NCI-H446 (cell line): ENCODE data around the gene SNX8.

Source experiments
- DNase-seq, 2 experiments: peaks; one replicate each; lab custom pipeline; 2025; lab: John Stamatoyannopoulos, UW

The SNX8 gene

GRCh38 chr7:2220030-2220429 is 94.2 kb downstream of the SNX8 start:
- no peak for DNase-seq

DNA sequence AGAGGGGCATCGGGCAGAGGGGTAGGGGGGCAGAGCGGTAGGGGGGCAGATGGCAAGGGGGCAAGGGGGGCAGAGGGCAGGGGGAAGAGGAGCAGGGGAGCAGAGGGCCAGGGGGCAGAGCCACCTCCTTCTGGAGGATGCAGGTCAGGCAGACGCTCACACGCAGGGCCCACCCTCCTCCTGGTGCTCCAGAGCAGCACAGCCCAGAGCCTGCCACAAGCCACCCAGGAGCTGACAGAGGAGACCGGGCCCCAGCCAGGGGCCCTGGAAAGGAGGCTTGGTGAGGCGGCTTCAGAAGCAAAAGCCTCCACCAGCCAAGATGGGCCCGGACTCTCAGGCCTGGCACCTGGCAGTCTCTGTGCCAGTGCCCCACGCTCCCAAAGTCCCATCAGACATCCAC is 94.6 kb downstream of the SNX8 start:
- no peak for DNase-seq

- DNase-seq: no peak
Measured at GRCh38 chr7:2219136-2219535, 95.1 kb downstream of the SNX8 start.

- no peak for DNase-seq
Measured at GRCh38 chr7:2218444-2218785, 95.8 kb downstream of the SNX8 start.

- no peak for DNase-seq
Measured at GRCh38 chr7:2217716-2218443, 96.4 kb downstream of the SNX8 start.

DNA sequence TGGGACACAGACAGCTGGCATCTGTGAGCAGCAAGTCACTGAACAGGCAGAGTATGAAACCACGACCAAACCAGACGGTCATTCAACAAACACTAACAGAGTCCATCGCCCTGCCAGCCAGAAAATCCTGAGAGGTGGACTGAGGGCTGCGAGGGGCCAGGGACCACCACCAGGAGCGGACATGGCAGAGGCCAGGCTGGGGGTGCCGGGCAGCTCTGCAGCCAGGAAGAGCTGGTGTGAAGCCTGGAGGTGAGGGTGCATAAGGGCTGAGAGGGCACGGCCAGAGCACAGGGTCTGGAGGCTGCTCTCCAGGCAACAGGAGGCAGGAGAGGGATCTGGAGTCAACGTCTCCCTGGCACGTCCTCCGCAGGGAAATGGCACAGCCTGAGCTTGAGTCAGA is 97.0 kb downstream of the SNX8 start:
- no peak for DNase-seq

DNA sequence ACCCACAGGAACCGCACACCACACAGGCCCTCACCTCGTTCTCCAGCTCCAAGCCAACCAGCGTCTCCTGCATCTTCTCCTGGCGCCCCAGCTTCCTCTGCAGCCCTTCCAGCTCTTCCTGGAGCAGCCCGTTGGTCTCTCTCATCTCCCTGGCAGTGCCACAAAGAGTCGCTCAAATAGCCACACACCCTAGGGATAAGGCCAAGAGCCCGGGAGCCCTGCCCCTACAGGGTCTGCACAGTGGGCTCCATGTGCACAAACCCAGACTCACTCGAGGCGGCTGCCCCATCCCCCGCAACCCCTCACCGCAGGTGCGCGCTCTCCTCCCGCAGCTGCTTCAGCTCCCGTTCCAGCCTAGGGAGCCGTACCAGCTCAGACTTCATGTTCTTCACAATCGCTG is 98.4 kb downstream of the SNX8 start:
- DNase-seq: no peak

- DNase-seq: no peak
Measured at GRCh38 chr7:2214636-2215035, 99.6 kb downstream of the SNX8 start.

GRCh38 chr7:2213551-2214215 is 100.6 kb downstream of the SNX8 start:
- no peak for DNase-seq

DNA sequence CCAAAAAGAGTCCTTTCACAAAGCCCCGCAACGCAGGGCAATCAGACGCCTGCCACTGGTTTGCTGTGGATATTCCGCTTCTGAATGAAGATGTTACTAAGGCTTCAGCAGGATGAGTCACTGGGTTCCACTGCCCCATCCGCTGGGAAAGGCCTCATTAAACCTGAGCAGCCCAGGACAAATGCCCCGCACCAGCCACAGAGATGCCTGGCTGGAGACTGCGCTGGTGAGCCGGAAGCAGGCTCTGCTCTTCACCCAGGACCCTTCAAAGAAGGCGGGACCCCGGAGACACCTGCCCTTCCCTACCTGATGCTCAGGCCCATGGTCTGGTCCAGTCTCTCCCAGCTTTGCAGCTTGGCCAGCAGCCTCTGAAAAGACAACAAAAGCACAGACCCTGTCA is 101.3 kb downstream of the SNX8 start:
- DNase-seq: no peak

GRCh38 chr7:2211926-2212325 is 102.3 kb downstream of the SNX8 start:
- no peak for DNase-seq

DNA sequence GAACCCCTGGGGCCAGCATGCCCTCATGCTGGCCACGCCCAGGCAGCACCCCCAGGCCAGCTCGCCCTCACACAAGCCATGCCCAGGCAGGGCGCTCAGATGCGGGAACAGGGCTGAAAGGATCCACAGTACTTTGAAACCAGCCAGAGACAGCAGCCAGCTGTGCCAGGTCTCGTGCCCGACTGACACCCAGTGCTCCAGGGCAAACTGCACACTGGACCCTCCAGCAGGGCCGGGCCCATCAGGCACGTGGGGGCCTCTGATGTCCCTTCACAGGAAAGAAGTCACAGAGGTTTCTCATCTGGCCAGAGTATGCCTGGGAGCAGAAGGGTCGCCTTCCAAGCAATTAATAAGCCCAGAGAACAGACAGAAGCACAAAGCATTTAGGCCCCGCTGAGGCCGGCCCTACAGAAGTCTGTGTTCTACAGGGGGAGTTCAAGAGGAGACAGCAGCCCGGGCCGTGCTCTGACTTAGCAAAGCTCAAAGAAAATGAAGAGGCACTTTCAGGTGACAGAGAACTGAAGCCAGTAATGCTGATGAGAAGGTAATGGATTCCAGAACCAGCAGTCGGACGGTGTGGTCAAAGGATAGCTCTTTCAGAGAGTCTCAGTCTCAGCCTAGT is 102.9 kb downstream of the SNX8 start:
- DNase-seq: no peak

DNA sequence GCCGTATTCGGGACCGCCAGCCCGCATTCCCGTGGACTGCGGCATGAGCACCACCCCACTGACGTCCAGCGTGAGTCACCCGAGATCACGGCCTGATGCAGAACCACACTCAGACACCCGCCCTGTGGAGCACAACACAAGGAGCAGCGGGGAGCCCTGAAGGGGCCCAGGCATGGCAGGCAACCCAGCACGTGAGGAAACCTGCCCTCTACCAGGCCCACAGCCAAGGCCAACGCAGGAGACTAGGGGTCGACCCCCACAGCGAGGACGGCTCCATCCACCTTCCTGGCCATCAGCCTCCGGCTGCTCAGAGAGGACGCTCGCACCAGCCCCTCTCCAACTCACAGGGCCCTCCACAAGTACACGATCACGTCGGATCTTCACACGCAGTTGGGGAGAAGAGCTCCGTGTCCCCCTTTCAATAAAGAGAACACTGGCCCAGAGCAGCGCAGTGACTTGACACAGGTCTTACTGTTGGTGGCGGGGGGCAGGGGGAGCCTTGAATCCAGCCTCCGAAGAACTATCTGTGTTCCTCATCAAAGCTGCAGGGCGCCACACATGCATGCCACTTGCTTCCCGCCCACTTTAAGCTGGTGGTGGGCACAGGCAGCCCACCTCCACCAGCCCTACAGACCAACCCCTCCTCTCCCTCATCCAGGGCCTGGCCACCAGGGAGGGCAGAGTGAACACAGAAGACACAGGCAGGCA is 103.5 kb downstream of the SNX8 start:
- no peak for DNase-seq

DNA sequence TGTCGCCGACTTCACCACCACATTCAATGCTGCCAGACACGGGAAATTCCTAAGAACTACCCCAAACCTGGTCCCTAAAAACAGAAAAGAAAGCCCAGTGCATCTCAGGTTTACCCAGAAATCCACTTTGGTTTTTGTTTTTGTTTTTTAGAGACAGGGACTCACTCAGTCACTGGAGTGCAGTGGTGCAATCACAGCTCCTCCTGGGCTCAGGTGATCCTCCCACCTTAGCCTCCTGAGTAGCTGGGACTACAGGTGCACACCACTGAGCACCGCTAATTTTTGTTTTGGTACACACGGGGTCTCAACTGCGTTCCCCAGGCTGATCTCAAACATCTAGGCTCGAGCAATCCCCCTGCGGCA is 104.3 kb downstream of the SNX8 start:
- DNase-seq: no peak

GRCh38 chr7:2209146-2209960 is 104.9 kb downstream of the SNX8 start:
- DNase-seq: peak in 1 of 2 experiments; percentile 58

GRCh38 chr7:2208712-2209111 is 105.5 kb downstream of the SNX8 start:
- DNase-seq: no peak

DNA sequence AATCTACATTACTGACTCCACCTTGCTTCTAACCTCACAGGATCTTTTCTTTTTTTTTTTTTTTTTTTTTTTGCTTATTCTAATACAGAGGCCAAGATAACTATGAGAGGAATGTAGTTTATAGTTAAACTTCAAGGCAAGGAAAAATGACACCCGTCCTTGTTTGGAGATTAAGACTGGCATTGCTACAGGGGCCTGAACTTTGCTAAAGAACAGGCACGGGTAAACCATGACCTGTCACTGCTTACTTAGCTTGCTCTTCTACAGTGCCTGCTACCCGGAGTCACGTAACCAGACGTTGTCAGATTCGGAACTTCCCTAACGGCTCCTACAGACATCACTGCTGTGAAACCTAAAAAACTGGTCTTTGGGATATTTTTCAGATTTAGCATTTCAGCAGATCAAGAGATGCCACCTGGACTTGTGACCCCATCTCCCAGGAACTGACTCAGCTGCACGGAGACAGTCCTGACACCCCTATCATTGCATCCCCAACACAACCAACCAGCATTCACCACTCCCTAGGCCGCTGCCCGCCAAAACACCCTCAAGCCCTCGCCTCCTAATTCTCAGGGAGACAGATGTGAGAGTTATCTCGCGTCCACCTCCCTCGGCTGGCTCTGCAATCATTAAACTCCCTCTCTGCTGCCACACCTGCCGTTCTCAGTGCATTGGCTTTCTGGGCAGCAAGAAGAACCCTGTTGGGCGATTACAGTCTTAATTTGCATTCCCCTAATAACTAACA is 109.0 kb downstream of the SNX8 start:
- no peak for DNase-seq

DNA sequence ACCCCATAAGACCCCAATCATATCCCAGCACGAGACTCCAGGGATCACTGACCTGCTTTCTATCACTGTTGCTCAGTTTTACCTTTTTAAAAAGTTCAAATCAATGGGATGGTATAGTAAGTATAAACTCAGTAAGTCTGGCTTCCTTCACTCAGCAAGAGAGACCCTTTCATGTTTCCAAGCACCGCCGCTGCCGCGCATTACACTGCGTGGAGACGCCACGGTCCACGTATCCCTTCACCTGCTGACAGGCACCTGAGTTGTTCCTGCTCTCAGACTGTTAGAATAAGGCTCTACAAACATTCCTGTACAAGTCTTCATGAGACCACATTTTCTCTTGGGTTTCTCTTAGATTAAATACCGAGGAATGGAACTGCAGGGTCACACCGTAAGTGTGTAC is 109.8 kb downstream of the SNX8 start:
- no peak for DNase-seq

DNA sequence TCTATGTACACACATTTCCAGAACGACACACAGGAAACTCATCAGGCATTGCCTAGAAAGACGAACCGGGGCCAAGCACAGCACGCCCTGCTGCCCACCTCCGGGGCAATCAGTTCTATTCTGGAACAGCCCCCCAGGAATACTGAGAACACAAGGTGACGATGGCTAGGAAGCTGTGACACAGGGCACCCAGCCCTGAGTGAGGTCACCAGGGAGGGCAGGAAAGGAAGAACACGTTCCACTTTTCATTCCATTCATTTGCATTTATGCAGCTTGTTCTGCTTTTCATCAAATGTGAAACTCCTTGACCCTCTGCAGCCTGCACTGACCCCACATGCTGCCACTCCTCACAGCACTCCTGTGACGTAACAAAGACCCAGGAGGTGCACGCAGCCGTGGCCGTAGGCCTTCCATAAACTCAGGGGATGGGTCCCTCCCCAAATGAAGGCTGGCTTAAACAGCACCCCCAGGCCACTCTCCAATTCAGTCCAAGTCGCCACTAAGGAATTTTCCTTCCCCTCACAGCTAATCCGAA is 110.4 kb downstream of the SNX8 start:
- no peak for DNase-seq

DNA sequence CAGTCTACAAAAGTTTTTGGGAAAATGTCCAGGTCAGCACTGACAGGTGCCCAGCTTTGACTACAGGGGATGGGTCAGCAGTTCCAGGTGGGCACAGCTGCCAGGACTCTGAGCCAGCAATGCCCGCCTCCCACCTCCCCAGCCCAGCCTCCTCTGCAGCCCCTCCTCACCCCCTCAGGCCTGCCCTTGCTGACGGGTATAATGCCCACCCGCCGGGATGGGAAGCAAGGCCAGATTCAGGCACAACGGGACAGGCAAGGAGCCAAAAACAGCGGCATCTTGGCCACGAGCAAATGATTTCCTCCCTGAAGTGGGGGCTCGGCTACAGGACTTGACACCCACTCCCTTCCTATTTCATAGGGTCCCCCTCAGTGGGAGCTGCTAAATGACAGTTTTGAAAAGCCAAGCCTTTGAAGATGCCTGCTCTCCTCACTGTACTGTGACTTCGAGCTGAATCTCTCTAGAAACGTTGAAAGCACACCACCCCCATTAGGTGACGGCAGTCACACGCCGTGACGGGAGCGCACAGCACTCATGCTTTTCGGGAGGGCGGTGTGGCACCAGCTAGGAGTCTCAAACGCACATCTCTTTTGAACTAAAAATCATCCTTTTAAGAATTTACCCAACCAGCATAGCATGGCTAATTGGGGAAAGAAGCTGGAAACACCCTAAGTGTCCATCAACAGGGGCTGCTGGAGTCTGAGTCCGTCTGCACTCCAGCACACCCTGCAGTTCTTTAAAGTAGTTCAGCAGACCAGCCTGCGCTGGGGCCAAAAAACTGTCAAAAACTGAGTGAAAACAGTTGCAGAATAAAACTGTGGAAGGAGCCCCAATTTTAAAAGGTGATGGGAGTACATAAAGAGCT is 111.1 kb downstream of the SNX8 start:
- DNase-seq: no peak
